Skeletal muscle cell (primary cell): ENCODE measurements around the gene CLCN3.
"Not testable (repeated sequence)": the region's sequence is repeated elsewhere in the genome, so short reads cannot be mapped to it uniquely, and the experiment has no call there.

Experiments
- DNase-seq: peaks from one replicate; pipeline ENCODE4 v3.0.0-alpha.2; 2010; ENCODE audit warnings: low read depth
- H3K4me3 ChIP-seq: 2 replicates; pipeline ENCODE4 v1.5.1; 2011; ENCODE audit warnings: low read depth, mild to moderate bottlenecking, control low read depth, low read length, moderate library complexity

The CLCN3 gene

DNA sequence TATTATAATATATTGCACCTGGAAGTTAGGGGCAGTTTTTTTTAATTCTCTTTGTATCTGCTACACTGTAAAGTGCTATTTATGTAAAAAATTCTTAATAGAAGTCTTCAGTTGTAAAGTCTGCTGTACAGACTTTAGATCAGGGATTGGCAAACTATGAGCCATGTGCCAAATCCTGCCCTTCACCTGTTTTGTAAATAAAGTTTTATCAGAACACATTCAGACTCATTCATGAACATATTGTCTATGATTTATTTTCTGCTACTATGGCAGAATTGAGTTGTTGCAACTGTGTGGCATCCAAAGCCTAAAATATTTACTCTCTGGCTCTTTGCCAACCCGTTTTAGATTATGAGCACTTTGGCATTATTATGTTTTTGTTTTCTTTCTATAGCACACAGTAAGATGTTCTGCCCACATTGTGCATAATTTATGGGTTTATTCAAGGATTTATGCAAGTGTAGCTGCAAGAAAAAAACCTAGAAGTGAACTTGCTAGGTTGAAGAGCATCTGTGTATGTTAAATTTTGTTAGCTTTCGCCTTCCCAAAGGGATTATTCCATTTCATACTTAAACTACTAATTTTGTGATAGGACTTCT lies 56.9 kb downstream of the CLCN3 start:
- H3K4me3 ChIP-seq: no peak overlapping the region
- DNase-seq: no peak

- not testable (repeated sequence) for DNase-seq, H3K4me3 ChIP-seq
Measured at GRCh38 chr4:169678486-169678885, 58.1 kb downstream of the CLCN3 start.

DNA sequence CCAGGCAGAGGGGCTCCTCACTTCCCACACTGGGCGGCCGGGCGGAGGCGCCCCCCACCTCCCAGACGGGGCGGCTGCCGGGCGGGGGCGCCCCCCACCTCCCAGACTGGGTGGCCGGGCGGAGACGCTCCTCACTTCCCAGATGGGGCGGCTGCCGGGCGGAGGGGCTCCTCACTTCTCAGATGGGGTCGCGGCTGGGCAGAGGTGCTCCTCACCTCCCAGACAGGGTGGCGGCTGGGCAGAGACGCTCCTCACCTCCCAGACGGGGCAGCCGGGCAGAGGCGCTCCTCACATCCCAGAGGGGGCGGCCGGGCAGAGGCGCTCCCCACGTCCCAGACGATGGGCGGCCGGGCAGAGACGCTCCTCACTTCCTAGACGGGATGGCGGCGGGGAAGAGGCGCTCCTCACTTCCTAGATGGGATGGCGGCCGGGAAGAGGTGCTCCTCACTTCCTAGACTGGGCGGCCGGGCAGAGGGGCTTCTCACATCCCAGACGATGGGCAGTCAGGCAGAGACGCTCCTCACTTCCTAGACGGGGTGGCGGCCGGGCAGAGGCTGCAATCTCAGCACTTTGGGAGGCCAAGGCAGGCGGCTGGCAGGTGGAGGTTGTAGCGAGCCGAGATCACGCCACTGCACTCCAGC lies 58.7 kb downstream of the CLCN3 start:
- not testable (repeated sequence) for DNase-seq, H3K4me3 ChIP-seq

DNA sequence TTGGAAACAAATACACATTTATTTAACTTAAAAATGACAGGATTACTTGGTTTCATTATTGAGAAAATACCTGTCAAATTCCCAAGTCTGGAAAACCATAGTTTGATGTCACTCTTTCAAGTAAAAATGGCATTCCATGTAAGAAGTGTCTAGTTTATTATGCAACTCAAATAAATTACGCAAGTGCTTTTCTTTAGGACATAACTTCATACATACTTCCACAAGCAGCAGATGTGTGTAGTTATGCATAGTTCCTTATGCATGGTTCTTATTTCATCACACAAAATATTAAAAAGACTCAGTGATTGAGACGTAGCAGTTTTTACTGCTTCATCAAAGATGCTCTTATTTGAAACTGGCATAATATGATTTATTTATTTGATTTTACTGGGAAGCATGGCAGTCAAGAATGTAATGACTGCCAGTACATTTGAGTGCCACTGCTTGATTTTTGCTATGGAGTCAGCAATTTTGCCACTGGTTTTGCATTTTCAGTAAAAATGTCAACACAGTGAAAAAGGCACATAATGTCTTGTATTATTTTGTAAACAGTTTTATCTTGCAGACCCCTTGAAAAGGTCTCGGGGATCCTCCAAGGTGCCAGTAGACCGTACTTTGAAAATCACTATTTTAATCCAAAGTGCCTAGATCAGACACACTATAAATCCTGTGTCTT lies 62.1 kb downstream of the CLCN3 start:
- H3K4me3 ChIP-seq: no peak overlapping the region
- DNase-seq: peak; percentile 5

DNA sequence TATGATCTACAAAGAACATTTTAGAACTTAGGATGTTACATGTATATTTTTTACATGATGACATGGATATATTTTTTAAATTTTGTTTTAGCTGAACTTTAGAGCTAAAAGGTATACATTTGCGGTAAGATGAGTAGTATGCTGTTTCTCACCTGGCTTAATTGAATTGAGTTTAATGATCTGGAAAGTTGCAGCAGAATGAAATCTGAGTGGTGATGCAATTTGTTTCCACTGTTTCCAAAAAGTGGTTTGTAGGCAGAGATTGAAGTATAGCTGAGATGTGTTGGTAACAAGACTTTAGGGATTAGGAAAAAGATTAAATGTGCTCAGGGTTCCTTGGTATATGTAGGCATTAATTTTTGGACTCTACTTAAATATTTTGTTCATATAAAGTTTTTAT lies 69.3 kb downstream of the CLCN3 start:
- H3K4me3 ChIP-seq: no peak overlapping the region
- no peak for DNase-seq

DNA sequence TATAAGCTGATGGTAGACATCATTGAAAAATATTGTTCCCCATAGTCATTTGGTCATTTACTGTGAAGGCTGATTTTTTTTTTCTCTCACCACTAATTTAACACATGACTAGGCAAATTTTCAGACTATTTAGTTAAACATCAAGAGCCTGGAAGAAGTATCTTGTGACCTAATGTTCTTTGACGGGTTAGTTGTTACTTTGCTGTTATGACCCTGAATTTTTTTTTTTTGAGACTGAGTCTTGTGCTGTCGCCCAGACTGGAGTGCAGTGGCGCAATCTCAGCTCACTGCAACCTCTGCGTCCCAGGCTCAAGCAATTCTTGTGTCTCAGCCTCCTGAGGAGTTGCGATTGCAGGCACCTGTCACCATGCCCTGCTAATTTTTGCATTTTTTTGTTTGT lies 70.4 kb downstream of the CLCN3 start:
- no peak overlapping the region for H3K4me3 ChIP-seq
- DNase-seq: no peak

- no peak for DNase-seq
- no peak overlapping the region for H3K4me3 ChIP-seq
Measured at GRCh38 chr4:169698331-169698730, 78.0 kb downstream of the CLCN3 start.

DNA sequence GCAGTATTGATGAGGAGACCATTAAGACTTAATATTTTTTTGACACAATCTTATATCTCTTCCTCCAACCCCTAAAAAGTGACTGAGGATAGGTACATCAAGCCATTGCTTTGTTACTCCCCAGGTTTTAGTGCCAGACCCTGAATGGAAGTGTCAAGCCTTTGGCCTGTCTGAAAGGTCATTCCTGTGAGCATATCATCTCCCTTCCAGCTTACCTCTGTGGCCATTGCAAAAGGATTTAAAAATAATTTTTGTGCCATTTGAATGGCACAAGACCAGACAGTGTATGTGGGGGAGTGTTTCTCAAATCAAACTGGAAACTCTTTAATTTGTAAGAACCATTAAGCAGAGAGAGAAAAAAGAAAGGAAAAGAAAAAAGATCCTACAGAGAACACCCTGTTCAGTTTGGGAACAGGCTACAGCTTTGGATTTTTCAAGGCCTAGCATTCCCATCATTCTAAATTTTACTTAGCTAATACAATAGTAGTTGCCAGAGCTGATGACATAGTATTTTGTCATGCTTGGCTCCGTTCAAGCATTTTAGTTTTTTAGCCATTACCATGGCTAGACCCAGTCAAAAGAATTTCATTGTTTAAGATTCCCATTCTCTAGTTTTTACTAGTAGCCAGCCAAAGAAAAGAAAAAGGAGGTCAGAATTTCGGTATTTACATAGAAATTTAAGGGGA lies 87.7 kb downstream of the CLCN3 start:
- no peak overlapping the region for H3K4me3 ChIP-seq
- no peak for DNase-seq

- DNase-seq: no peak
- no peak overlapping the region for H3K4me3 ChIP-seq
Measured at GRCh38 chr4:169715826-169716225, 95.4 kb downstream of the CLCN3 start.

DNA sequence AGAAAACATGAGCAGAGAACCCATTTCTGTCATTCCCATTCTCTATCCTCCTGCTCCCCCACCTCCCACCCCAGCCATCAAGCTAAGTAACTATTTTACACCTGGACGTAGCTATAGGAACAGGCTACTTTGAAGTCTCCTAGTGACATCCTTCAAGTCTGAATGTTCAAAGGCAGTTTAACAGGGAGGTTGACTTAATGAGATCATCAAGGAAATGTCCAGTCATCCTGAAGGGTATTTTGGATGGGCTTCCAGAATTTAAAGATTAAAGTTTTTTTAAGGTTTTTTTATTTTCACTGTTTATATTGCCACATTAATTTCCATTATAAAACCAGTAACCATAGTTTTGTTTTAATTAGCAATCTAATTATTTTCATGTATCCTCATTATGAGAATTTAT lies 96.3 kb downstream of the CLCN3 start:
- no peak for DNase-seq
- H3K4me3 ChIP-seq: no peak overlapping the region

- no peak overlapping the region for H3K4me3 ChIP-seq
- DNase-seq: no peak
Measured at GRCh38 chr4:169720529-169720928, 100.2 kb downstream of the CLCN3 start.

GRCh38 chr4:169723207-169723965 lies 103.0 kb downstream of the CLCN3 start:
- DNase-seq: no peak
- H3K4me3 ChIP-seq: no peak overlapping the region

- no peak for DNase-seq
- no peak overlapping the region for H3K4me3 ChIP-seq
Measured at GRCh38 chr4:169724260-169724659, 103.9 kb downstream of the CLCN3 start.

DNA sequence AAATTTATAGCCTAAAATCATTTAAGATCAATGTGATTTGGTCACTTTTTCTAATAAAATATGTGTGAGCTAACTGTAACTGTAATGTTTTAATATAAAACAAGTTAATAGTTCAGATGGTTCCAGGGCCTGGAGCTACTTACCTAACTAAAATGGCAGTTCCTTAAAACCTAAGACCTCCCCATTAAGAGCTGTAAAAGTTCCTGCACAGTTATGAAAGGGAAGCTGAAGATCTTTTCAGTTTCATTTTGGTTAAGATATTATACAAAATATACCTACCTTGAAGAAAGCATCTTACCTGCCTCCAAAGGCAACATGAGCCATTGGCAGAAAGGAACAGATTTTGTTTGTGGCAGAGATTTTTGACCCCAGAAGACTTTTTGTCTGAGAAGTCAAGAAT lies 107.2 kb downstream of the CLCN3 start:
- no peak overlapping the region for H3K4me3 ChIP-seq
- DNase-seq: no peak

GRCh38 chr4:169730564-169730963 lies 110.2 kb downstream of the CLCN3 start:
- DNase-seq: no peak

DNA sequence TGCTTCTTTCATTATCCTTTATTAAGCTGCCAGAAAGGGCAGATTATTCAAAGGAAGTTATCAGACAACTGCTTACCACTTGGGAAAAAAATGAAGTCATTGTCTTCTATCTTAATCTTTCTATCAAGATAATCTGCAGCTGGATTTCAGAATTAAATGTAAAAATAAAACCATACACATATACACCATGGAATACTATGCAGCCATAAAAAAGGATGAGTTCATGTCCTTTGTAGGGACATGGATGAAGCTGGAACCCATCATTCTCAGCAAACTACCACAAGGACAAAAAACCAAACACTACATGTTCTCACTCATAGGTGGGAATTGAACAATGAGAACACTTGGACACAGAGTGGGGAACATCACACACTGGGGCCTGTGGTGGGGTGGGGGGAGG lies 118.2 kb downstream of the CLCN3 start:
- H3K4me3 ChIP-seq, DNase-seq: not testable (repeated sequence)

More at GRCh38 chr4:169730564-169730963, 110.2 kb downstream of the CLCN3 start:
- H3K4me3 ChIP-seq: no peak overlapping the region

DNA sequence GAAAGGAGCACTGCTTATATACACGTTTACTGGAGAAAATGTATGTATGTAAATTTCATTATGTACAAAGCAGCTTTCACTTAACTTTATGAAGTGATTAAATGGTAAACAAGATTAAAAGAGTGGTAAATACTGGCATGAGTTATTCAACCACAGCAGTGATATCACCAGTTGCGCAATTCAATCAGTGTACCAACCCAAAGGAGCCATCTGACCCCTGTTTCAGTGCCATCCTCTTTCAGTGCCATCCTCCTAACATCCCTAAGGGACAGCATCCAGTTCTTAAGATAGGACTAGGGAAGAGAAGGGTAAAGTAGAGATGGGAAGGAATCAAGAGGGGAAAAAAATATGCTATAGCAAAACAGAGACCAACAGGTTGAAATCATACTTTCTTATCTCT lies 121.2 kb downstream of the CLCN3 start:
- DNase-seq: no peak
- H3K4me3 ChIP-seq: no peak overlapping the region

- DNase-seq: no peak
- no peak overlapping the region for H3K4me3 ChIP-seq
Measured at GRCh38 chr4:169744601-169745000, 124.2 kb downstream of the CLCN3 start.

DNA sequence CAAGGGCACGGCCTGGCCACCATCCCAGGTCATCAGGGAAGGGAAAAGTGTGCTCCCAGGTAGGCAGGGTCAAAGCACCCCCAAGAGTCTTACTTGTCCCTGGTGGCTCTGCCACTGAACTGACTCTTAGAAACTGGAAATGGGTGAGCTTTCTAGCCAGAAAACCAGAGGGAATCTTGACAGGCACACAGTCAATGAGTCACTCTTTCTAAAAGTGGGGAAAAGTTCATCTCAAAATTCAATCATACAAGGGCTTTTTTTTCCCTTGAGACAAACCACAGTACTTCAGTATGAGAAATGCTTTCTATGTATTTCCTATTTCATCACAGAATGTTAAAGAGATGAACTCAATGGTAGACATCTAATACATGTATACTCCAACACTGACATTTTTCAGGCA lies 124.9 kb downstream of the CLCN3 start:
- DNase-seq: peak; percentile 52
- no peak overlapping the region for H3K4me3 ChIP-seq
